Naive thymus-derived CD4-positive, alpha-beta T cell (primary cell): Measurements from ENCODE around the gene CHI3L1. TPM values are rescaled to one million over a fixed set of nuclear protein-coding genes. Genes with fewer than 3 reads are reported as not detected.

Experiments used
- ATAC-seq: fragments of 150-1000 bp; cut with Tn5 transposase; 2 replicates; pipeline ENCODE4 v1.10.0; 2021; ENCODE audit warnings: mild to moderate bottlenecking, moderate library complexity
- CTCF ChIA-PET: fragments of 350-600 bp; sonication (Branson Sonifier 250); formaldehyde crosslinking; loops from one replicate; lab custom pipeline; 2021; ENCODE audit warnings: antibody characterized with exemption; lab: Charles Lee
- POLR2A ChIA-PET: fragments of 350-600 bp; sonication (Branson Sonifier 250); formaldehyde crosslinking; loops from one replicate; lab custom pipeline; 2021; ENCODE audit warnings: antibody characterized with exemption, inconsistent platforms; lab: Charles Lee
- DNase-seq, 9 donors: peaks; one replicate each; pipeline versions ENCODE4 v3.0.0 to v3.0.0-alpha.2; 2020 to 2022; ENCODE audit warnings: mixed read lengths in 1 of 9
- H3K27ac ChIP-seq: one replicate; pipeline ENCODE4 v1.7.0; 2013; ENCODE audit warnings: mild to moderate bottlenecking, low read depth, low read length, moderate library complexity
- H3K27me3 ChIP-seq, 2 donors: one replicate each; pipeline ENCODE4 v1.7.0; 2013; ENCODE audit warnings: low read length in 2 of 2, mild to moderate bottlenecking in 2 of 2, moderate library complexity in 2 of 2; ENCODE audit not compliant: control insufficient read depth in 2 of 2, insufficient read depth in 2 of 2
- H3K36me3 ChIP-seq, 3 experiments: 1 replicate in 2 of 3; 2 replicates in 1 of 3; pipeline ENCODE4 v1.7.0; 2013; ENCODE audit warnings: low read length in 3 of 3, mild to moderate bottlenecking in 3 of 3, moderate library complexity in 1 of 3; ENCODE audit not compliant: insufficient read depth in 3 of 3, control insufficient read depth in 2 of 3
- H3K4me1 ChIP-seq, 2 donors: one replicate each; pipeline ENCODE4 v1.7.0; 2013; ENCODE audit warnings: low read length in 2 of 2, mild to moderate bottlenecking in 2 of 2, moderate library complexity in 1 of 2; ENCODE audit not compliant: control insufficient read depth in 2 of 2, insufficient read depth in 2 of 2
- H3K4me3 ChIP-seq: 2 replicates; pipeline ENCODE4 v1.7.0; 2013; ENCODE audit warnings: mild to moderate bottlenecking, low read length
- H3K9me3 ChIP-seq, 3 experiments: 1 replicate in 2 of 3; 2 replicates in 1 of 3; pipeline ENCODE4 v1.7.0; 2013; ENCODE audit warnings: low read length in 3 of 3; ENCODE audit not compliant: control insufficient read depth in 2 of 3
- H3K27ac Mint-ChIP-seq, 9 donors: one replicate each; pipeline ENCODE4 v1.8.0; 2020 to 2022; ENCODE audit warnings: mixed read lengths in 9 of 9, mild to moderate bottlenecking in 8 of 9, moderate library complexity in 5 of 9, inconsistent platforms in 2 of 9
- H3K27me3 Mint-ChIP-seq, 5 donors: one replicate each; pipeline ENCODE4 v1.8.0; 2021 to 2022; ENCODE audit warnings: mixed read lengths in 5 of 5, mild to moderate bottlenecking in 1 of 5
- H3K36me3 Mint-ChIP-seq, 5 donors: one replicate each; pipeline ENCODE4 v1.8.0; 2020 to 2022; ENCODE audit warnings: mixed read lengths in 5 of 5, mild to moderate bottlenecking in 3 of 5, inconsistent platforms in 1 of 5
- H3K4me1 Mint-ChIP-seq, 7 donors: one replicate each; pipeline ENCODE4 v1.8.0; 2020 to 2022; ENCODE audit warnings: mixed read lengths in 7 of 7, mild to moderate bottlenecking in 3 of 7, inconsistent platforms in 1 of 7
- H3K4me3 Mint-ChIP-seq, 10 donors: one replicate each; pipeline ENCODE4 v1.8.0; 2020 to 2022; ENCODE audit warnings: mild to moderate bottlenecking in 10 of 10, mixed read lengths in 10 of 10, moderate library complexity in 6 of 10, inconsistent platforms in 2 of 10
- H3K9me3 Mint-ChIP-seq, 11 donors: one replicate each; pipeline ENCODE4 v1.8.0; 2020 to 2022; ENCODE audit warnings: mixed read lengths in 11 of 11, mild to moderate bottlenecking in 4 of 11, inconsistent platforms in 1 of 11, moderate library complexity in 1 of 11
- intact Hi-C, 2 donors: fragments of 100-400 bp; cut with micrococcal nuclease; formaldehyde crosslinking; loops; one replicate each; pipeline ENCODE4 v1.15.1; 2023
- polyA plus RNA-seq, 2 donors: library from polyadenylated mRNA; unstranded; fragments of 300-500 nt; fragmentation: Illumina TruSeq; gene quantifications; one replicate each; pipeline ENCODE4 v1.2.3, GENCODE V29; 2021
- total RNA-seq, 6 experiments: library from RNA in 5 of 6; stranded (reverse) in 5 of 6; gene quantifications; 1 replicate in 5 of 6; 2 replicates in 1 of 6; pipeline ENCODE4 v1.2.3 and lab custom pipeline; 2021 to 2026

The CHI3L1 gene
- total and polyA plus RNA-seq, 7 experiments from 2014 or later, result 0.32 to 1.3 TPM; not detected in 5

DNA sequence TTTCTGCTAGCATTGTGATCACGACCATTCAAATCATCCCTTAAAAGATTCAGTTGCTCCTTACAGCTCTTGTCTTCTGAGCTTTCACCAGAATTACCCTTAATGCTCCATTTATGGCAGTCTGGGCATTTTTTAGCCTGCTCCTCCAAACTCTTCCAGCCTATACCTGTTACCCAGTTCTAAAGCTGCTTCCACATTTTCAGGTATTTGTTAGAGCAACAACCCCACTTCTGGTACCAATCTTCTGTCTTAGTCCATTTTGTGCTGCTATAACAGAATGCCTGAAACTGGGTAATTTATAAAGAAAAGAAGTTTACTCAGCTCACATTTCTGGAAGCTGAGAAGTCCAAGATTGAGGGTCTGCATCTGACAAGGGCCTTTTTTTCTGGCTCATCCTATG is 28.1 kb downstream of the CHI3L1 start:
- Histone ChIP-seq H3K4me3 (no peak overlapping the region), H3K36me3 (no peaks in the 10 kb centered on the region), H3K27me3 (peaks cover 0 to 3% of the 10 kb centered on the region in 2 donors), H3K27ac (no peak overlapping the region), H3K4me1 (no peaks in the 10 kb centered on the region), H3K9me3 (no peaks in the 10 kb centered on the region)
- Mint-ChIP-seq H3K4me3 (no peak overlapping the region), H3K36me3 (peaks cover 0 to 9% (median 0%) of the 10 kb centered on the region in 5 donors), H3K27ac (no peak overlapping the region), H3K4me1 (peaks cover 0 to 1% (median 0%) of the 10 kb centered on the region in 7 donors), H3K27me3 (peaks cover 0 to 31% (median 14%) of the 10 kb centered on the region in 5 donors), H3K9me3 (peaks cover 0 to 21% (median 6%) of the 10 kb centered on the region in 11 donors)
- DNase-seq (no peak), ATAC-seq (no peak)
- intact Hi-C loops, result no loop called here
- CTCF ChIA-PET, result no interaction called here
- POLR2A ChIA-PET, result no interaction called here

DNA sequence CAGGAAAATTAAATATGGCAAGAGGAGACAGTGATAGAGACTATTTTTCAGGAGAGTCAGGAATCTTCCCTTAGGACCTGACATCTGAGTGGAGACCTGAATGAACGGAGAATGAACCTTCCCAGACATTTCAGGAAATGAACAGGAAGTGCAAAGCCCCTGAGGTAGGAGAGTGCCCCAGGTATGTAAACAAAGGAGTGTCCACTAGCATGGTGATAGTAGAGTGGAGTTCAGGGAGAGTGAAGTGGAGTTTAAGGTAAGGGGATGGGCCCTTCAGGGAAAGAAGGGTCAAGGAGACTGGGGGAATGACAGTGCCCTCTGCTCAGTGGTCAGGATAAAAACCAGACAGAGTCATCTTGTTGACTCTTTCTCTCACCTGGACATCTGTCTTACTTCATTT is 30.2 kb downstream of the CHI3L1 start:
- no peaks in the 10 kb centered on the region for H3K36me3 ChIP-seq
- H3K4me1 ChIP-seq, result no peaks in the 10 kb centered on the region
- H3K36me3 Mint-ChIP-seq, result peaks cover 0 to 9% (median 0%) of the 10 kb centered on the region in 5 donors
- no peaks in the 10 kb centered on the region for H3K9me3 ChIP-seq
- no peak overlapping the region for H3K4me3 ChIP-seq
- DNase-seq (no peak), ATAC-seq (no peak)
- peaks cover 0 to 18% (median 5%) of the 10 kb centered on the region in 5 donors for H3K27me3 Mint-ChIP-seq
- POLR2A ChIA-PET, result no interaction called here
- H3K4me3 Mint-ChIP-seq, result no peak overlapping the region
- no peak overlapping the region for H3K27ac Mint-ChIP-seq
- peaks cover 0 to 1% (median 0%) of the 10 kb centered on the region in 7 donors for H3K4me1 Mint-ChIP-seq
- H3K27me3 ChIP-seq, result peaks cover 0 to 3% of the 10 kb centered on the region in 2 donors
- CTCF ChIA-PET, result no interaction called here
- H3K9me3 Mint-ChIP-seq, result peaks cover 0 to 21% (median 6%) of the 10 kb centered on the region in 11 donors
- intact Hi-C loops, result no loop called here
- no peak overlapping the region for H3K27ac ChIP-seq

DNA sequence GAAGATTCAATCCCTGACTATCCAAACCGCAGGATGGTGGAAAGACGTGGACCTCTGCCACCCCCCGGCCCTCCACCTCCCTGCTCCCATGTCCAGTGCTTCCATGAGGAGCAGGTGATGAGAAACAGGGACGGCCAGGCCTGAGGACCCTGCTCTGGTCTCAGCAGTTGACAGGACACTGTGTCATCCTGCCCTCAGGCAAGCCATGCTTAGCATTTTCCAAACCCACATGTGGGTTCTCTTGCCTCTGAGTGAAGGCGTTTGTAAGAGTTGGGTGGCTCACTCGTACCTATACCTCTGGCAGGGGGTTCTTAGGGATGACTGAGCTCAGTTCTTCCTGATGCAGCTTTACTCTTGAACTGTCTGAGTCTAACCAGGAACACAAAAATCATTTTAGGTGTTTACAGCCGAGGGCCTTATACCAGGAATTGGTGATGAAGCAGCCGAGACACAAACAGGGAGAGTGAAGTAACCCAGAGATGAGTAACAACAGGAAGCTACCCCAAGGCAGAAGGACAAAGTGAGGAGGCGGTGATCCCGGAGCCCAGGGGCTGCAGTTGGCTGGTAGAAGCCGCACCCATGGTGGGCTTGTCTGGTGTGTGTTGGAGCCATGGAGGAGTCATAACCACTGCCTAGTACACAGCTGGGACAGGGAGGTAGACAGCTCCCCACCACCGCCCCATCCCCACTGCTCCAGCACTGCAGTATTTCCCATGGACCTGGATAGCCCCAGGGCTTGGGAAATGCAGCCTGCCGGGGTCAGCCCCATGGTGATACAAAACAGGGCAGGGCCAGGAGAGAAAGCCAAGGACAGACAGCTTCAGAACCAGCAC is 32.3 kb downstream of the CHI3L1 start:
- Mint-ChIP-seq H3K27ac (peak overlapping the region in 1 of 9 donors; percentile 47), H3K9me3 (peaks cover 0 to 16% (median 3%) of the 10 kb centered on the region in 11 donors), H3K36me3 (peaks cover 0 to 9% (median 0%) of the 10 kb centered on the region in 5 donors), H3K4me1 (no peaks in the 10 kb centered on the region), H3K4me3 (no peak overlapping the region), H3K27me3 (peaks cover 0 to 18% (median 5%) of the 10 kb centered on the region in 5 donors)
- POLR2A ChIA-PET, result no interaction called here
- CTCF ChIA-PET, result interaction anchor here (0.8 kb wide), 1 partner anchor 13 kb away, joined by 3 read pairs; no protein-coding TSS in a partner anchor
- Histone ChIP-seq H3K4me1 (no peaks in the 10 kb centered on the region), H3K27me3 (peaks cover 0 to 3% of the 10 kb centered on the region in 2 donors), H3K4me3 (no peak overlapping the region), H3K9me3 (no peaks in the 10 kb centered on the region), H3K36me3 (no peaks in the 10 kb centered on the region), H3K27ac (no peak overlapping the region)
- DNase-seq (no peak), ATAC-seq (no peak)
- intact Hi-C loops, result no loop called here

DNA sequence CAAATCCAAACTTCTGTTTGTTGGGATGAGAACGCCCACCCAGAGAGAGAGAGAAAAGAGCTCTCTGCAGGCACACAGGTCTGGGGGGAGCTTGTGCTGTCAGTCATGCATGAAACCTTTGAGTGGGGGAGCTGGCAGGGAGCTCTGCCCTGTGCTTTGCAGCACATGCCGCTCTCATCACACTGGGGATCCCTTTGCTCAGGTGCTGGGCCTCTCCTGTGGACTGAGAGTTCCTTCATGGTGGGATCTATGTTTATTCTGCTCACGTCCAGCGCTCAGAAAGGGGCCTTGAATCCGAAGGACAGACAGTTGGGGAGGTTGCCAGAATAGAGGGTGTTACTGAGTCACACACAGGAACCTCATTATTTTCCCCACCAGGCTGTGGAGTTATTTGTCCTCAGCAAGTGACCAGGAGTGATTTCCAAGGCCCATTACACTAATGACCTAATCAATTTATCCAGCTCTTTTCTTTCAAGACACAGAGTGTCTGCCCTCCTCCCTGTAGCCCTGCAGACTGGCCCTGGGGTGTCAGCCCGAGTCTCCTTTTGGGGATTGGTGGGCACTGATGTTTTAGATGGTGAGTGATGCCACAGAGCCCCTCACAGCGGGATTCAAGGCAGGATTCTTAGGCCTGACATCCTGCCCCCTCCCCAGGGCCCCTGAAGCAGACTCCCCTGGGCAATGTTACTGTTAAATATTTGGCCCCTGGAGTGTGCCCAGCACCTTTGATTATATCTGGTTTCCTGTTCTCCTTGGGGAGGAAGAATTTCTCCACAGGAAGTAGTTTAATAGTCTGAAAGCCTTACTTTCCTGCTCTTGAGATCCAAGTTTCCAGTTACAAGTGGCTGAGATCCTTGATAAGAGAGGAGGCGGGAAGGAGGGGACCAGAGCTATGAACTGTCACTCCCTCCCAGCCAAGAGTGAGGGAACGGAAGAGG is 33.2 kb downstream of the CHI3L1 start:
- DNase-seq, result no peak
- CTCF ChIA-PET, result interaction anchor here (0.8 kb wide), 1 partner anchor 14 kb away, joined by 3 read pairs; no protein-coding TSS in a partner anchor
- Mint-ChIP-seq H3K9me3 (peaks cover 0 to 7% (median 1%) of the 10 kb centered on the region in 11 donors), H3K36me3 (peaks cover 0 to 4% (median 0%) of the 10 kb centered on the region in 5 donors), H3K4me1 (no peaks in the 10 kb centered on the region), H3K27ac (peak overlapping the region in 1 of 9 donors; percentile 47), H3K27me3 (peaks cover 0 to 18% (median 5%) of the 10 kb centered on the region in 5 donors), H3K4me3 (no peak overlapping the region)
- H3K27me3 ChIP-seq, result peaks cover 0 to 3% of the 10 kb centered on the region in 2 donors
- H3K36me3 ChIP-seq, result no peaks in the 10 kb centered on the region
- intact Hi-C loops, result no loop called here
- ATAC-seq, result no peak
- H3K4me3 ChIP-seq, result no peak overlapping the region
- H3K9me3 ChIP-seq, result no peaks in the 10 kb centered on the region
- no peak overlapping the region for H3K27ac ChIP-seq
- no peaks in the 10 kb centered on the region for H3K4me1 ChIP-seq
- POLR2A ChIA-PET, result no interaction called here

DNA sequence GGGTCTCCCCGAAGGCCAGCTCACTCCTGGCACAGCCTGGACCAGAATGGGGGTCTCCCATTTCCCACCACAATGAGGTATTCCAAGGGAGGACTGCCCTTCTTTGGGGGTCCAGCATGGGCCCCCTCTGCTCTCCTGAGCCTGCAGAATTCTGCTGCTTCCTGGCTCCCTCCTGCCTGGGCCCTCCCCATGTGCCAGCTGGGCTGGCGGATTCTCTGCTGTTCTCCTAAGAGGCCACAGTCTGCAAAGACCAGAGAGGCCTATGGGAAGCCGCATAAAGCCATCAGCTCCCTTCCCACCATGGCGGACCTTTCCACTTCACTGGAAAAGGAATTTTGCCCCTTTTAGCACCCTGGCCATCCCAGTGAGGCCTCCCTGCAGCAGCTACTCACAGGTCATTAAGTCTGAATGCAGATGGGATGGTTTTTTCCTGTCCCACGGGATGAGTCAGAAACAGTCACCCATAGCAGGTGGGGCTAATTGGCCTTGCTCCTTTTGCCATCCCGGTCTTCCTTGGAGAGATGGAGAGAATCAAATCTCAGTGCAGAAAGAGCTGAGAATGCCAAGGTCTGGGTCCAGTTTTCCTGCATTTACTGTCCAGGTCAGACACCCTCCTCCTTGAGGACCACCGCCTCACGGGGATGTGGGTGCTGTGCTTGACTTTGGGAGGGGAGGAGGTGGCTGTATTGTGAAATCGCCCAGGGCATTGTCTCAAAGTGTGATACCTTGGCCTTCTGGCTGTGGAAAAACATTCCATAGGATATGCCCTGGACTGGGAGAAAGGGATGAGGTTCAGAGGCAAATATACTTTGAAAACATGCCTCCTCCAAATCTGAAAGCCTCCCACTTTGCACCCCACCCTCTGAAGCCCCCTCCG is 34.1 kb downstream of the CHI3L1 start:
- H3K9me3 ChIP-seq, result no peaks in the 10 kb centered on the region
- DNase-seq (no peak), ATAC-seq (no peak)
- H3K27me3 Mint-ChIP-seq, result peaks cover 0 to 15% (median 5%) of the 10 kb centered on the region in 5 donors
- no peak overlapping the region for H3K27ac Mint-ChIP-seq
- no peak overlapping the region for H3K27ac ChIP-seq
- H3K27me3 ChIP-seq, result peaks cover 0 to 3% of the 10 kb centered on the region in 2 donors
- peaks cover 0 to 1% (median 0%) of the 10 kb centered on the region in 11 donors for H3K9me3 Mint-ChIP-seq
- no peak overlapping the region for H3K4me3 ChIP-seq
- ChIA-PET CTCF (interaction anchor here (0.6 kb wide), 1 partner anchor 966 kb away, joined by 3 read pairs; no protein-coding TSS in a partner anchor), POLR2A (no interaction called here)
- no peaks in the 10 kb centered on the region for H3K4me1 Mint-ChIP-seq
- H3K36me3 Mint-ChIP-seq, result no peaks in the 10 kb centered on the region
- H3K4me3 Mint-ChIP-seq, result no peak overlapping the region
- intact Hi-C loops, result no loop called here
- no peaks in the 10 kb centered on the region for H3K4me1 ChIP-seq
- H3K36me3 ChIP-seq, result no peaks in the 10 kb centered on the region
